Inflammatory macrophage treated with lipopolysaccharide for 1 hour (primary cell): ENCODE measurements around the gene CELF6.

Source experiments
- DNase-seq, 2 donors: peaks; one replicate each; pipeline ENCODE4 v3.0.0-alpha.2; 2020 to 2022

The CELF6 gene

DNA sequence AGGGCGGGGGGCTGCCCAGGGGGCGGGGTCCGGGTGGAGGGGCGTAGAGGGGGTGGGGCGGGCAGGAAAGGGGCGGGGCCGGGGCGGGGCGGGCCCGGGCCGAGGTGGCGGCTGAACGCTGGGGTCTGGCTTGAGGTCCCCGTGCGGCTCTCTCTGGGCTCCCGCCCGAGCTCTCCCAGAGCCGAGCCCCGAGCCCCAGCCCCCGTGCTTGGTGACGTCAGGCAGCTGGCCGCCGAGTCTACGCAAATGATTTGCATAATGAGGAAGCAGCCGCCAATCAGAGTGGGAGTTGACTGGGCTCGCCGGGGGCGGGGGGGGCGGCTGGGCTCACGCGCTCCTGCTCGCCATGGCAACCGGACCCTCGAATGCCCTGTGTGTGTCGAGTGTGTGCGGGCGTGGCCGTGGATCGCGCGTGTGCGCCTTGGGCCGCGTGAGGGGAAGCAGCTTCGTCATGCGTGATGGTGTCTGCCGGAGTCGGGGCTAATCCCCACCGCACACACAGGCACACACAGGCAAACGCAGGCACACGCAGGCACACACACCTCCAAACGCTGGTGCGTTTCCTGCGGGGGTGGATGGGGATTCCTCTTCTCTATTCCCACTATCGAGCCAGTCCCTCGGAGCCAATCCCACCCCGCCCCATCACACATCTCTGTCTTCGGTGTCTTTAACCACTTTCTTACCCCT lies at the start of gene CELF6:
TSS of gene CELF6 (minus strand) at position 173 of the 687 bp plus-strand sequence. CDS start 283 bp downstream, outside the sequence.
- peak; percentile 79 to 81 for DNase-seq

GRCh38 chr15:72368899-72369298 lies 48.9 kb upstream of the CELF6 start:
- peak; percentile 49 to 66 for DNase-seq

DNA sequence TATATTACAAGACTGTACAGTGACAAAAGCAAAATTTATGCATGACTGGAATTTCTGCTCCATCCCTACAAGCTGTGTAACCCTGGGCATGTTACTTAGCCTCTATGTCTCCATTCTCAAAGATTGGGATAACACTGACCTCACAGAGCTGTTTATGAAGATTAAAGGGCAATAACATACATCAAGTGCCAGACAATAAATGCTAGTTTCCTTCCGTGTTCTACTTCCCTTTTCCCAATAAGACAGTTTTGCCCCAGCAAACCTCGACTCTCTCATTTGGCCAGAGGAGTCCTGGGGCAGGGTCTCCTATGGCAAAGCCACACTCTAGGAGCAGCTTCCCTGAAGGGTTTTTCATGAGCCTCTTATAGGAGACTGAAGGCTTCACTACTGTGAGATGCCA lies 48.4 kb upstream of the CELF6 start:
- peak in 1 of 2 donors; percentile 51 for DNase-seq

DNA sequence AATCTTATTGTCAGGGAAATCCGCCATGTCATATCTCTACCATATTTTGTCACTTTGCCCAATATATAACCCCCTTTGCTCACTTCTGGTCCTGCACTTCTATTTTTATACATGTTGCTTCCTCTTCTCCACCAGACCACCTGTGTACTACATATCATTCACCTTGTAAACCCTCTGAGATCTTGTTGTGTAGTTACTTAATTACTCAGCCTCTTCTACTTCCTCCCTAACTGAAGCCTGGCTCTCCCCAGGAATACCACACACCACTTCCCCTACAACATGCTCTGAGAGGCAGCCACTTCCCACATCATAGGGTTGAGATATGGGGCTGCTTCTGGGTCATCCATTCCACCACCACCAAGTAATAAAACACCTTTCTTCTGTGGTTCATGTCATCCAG lies 45.9 kb upstream of the CELF6 start:
- peak; percentile 66 for DNase-seq

GRCh38 chr15:72361176-72361575 lies 41.2 kb upstream of the CELF6 start:
- DNase-seq: peak; percentile 28 to 37

GRCh38 chr15:72358650-72359171 lies 38.8 kb upstream of the CELF6 start:
- peak; percentile 83 to 93 for DNase-seq

- DNase-seq: no peak
Measured at GRCh38 chr15:72358121-72358520, 38.2 kb upstream of the CELF6 start.

GRCh38 chr15:72354496-72354895 lies 34.5 kb upstream of the CELF6 start:
- no peak for DNase-seq

- no peak for DNase-seq
Measured at GRCh38 chr15:72353266-72353665, 33.3 kb upstream of the CELF6 start.

- no peak for DNase-seq
Measured at GRCh38 chr15:72345806-72346205, 25.8 kb upstream of the CELF6 start.

DNA sequence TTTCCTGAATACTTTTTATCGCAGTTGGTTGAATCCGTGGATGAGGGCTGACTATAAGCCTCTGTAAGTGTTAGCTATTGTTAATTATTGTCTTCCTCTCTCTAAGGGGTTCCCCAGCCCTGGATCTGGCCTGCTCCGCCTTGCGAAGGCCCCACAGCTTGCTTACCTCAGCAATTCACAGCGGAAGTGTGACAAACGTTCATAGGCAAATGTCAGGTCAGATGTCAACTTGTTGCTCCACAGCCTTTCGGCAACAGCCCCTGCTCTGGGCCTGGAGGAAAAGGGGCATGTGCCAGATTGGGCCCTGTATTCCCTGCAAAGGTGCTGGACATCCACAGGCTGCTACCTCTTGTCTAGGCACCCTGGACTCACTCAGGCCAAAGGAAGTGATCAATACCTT lies 25.3 kb upstream of the CELF6 start:
- DNase-seq: no peak

- no peak for DNase-seq
Measured at GRCh38 chr15:72344602-72345001, 24.6 kb upstream of the CELF6 start.

DNA sequence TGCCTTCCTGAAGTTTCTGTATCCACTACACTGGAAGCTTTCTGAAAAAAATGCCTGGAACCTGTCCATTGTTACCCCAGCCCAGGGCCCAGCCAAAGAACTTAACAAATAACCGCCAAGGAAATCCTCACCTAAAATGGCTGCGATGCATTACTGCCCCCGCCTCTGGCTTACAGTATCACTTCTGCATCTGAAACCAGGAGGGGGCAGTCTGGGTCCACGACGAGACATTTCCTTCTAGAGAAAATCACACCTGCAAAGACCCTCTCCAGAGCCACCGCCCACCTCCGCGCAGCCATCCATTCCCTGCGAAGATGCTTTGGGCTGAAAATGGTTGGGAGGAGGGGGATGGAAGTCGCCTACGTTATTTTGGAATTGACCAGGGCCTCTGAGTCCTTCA lies 22.4 kb upstream of the CELF6 start:
- DNase-seq: peak in 1 of 2 donors; percentile 47

- DNase-seq: no peak
Measured at GRCh38 chr15:72341361-72341760, 21.4 kb upstream of the CELF6 start.

DNA sequence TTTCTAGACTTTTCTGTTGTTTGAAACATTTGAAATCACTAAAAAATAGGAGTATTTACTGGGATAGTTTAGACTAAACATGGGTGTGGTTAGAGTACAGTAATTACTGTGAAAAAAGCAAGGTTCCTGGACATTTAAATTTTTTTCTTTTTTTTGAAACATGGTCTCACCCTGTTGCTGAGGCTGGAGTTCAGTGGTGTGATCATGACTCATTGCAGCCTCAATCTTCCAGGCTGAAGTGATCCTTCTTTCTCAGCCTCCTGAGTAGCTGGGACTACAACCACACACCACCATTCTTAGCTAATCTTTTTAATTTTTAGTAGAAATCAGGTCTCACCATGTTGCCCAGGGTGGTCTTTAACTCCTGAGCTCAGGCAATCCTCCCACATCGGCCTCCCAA lies 20.4 kb upstream of the CELF6 start:
- peak in 1 of 2 donors; percentile 16 for DNase-seq

DNA sequence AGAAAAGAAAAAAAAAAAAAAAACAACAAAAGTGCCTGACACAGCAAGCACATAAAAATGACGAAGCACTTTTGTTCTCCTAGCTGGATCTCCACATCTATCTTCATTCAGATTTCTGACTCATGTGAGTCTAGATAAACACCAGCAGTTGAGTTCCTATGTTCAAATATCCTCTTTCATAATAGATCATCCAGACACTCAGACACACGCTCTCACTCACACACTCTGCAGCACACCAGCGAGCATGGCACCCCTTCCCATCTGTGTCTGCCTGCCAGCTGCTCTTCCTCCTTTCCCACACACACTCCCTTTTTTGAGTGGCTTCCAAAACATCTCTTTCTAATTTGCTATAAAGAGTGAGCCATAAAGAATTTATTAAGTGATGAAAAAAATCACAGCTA lies 19.8 kb upstream of the CELF6 start:
- peak; percentile 63 to 68 for DNase-seq

DNA sequence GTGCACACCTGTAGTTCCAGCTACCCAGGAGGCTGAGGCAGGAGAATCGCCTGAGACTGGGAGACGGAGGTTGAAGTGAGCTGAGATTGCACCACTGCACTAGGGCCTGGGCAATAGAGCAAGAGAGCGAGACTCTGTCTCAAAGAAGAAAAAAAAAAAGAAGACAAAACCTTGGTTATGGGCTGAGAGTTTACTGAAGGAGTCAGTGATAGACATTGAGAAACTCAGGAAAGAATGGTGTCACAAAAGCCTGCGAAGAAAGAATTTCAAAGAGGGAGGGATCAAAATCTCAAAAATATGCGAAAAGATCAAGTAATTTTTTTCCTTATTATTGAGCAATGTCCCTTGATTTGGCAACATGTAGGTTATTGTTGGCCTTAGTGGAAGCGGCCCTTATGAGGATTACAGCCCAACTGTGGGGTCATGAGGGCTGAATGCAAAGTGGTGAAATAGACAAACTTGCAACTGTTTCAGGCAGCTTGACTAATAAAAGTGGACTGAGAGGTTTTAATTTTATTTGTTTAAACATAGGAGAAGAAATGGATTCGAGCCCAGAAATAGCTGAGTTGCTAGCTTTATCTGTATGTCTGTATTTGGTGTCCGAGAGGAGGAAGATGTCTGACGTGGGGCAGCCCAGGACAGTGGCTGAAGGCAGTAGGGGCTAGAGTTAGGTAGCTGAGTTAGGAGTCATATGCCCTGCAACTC lies 18.8 kb upstream of the CELF6 start:
- DNase-seq: peak; percentile 69

GRCh38 chr15:72338148-72338547 lies 18.2 kb upstream of the CELF6 start:
- DNase-seq: no peak

- DNase-seq: no peak
Measured at GRCh38 chr15:72334842-72335241, 14.9 kb upstream of the CELF6 start.

GRCh38 chr15:72331021-72331420 lies 11.1 kb upstream of the CELF6 start:
- no peak for DNase-seq

DNA sequence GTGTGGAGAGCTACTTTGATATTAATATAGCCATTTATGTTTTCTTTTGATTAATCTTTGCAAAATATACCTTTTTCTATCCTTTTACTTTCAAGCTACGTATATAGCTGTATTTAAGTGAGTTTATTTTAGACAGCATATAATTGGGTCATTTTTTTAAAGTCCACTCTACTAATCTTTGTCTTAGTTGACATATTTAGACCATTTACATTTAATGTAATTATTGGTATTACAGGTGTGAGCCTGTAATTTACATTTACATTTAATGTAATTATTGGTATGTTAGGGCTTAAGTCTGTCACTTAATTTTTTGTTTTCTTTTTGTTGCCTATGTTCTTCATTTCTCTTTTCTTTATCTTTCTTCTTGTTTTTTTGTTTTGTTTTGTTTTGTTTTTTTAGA lies 3.8 kb upstream of the CELF6 start:
- DNase-seq: no peak

DNA sequence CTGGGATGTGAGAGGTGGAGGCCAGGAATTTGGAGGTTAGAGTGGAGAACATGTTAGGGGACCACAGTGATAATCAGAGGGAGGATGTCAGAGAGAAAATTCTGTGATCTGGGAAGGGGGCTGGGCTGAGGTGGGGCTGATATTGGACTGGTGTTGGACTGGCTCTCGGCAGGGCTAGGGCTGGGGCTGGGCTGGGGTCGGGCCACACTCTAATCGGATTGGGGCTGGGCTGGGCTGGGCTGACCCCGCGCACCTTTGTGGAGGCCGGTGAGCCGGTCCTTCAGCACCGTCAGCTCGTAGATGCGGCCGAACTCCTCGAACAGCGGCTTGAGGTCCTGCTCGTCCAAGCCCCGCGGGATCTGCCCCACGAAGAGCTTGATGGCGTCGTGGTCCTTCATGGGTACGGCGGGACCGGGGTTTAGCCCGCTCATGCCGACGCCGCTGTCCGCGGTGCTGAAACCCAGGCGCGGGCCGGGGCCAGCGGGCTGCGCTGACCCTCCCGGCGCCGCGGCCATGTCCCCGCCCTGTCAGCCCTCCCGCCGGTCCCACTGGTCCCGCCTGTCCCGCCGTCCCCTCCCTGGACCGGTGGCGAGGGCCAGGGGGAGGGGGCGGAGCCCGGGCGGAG lies 485 bp downstream of the CELF6 start:
- DNase-seq: peak; percentile 34 to 73

- DNase-seq: no peak
Measured at GRCh38 chr15:72318408-72318942, 1.5 kb downstream of the CELF6 start.
